ENCODE results near the gene FAM174B.

DNA sequence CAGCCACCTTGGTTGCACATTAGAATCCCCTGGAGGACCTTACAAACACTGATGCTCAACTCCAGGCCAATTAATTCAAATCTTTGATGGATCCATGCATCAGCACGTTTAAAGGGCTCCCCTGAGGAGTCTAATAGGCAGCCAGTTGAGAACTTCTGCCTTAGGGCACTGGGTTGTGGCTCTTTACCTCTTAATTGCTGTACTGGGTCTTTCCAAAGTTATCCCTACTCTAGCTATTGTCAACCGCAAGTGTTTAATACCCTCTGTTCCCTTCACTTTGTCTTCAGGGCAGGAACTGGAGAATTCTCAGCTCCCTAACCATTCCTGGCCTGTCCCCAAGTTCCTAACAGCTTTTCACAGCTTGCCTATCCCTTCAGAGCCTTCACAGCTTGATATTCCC, 15.0 kb upstream of the FAM174B start:
- TF ChIP-seq, protein P1, sequence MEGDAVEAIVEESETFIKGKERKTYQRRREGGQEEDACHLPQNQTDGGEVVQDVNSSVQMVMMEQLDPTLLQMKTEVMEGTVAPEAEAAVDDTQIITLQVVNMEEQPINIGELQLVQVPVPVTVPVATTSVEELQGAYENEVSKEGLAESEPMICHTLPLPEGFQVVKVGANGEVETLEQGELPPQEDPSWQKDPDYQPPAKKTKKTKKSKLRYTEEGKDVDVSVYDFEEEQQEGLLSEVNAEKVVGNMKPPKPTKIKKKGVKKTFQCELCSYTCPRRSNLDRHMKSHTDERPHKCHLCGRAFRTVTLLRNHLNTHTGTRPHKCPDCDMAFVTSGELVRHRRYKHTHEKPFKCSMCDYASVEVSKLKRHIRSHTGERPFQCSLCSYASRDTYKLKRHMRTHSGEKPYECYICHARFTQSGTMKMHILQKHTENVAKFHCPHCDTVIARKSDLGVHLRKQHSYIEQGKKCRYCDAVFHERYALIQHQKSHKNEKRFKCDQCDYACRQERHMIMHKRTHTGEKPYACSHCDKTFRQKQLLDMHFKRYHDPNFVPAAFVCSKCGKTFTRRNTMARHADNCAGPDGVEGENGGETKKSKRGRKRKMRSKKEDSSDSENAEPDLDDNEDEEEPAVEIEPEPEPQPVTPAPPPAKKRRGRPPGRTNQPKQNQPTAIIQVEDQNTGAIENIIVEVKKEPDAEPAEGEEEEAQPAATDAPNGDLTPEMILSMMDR (IDR thresholded peaks at IDR 0.05), result no peak
- TF ChIP-seq POLR2A (IDR thresholded peaks at IDR 0.05), result no peak
- TF ChIP-seq POLR2AphosphoS5 (IDR thresholded peaks at IDR 0.05; ENCODE audit: insufficient read depth in 1 of 2, low read depth in 1 of 2), result no peak
